Endothelial cell of umbilical vein (primary cell): Measurements from ENCODE around the gene MSL1. TPM values are rescaled to one million over a fixed set of nuclear protein-coding genes. Genes with fewer than 3 reads are reported as not detected.

Experiments used
- BruUV-seq: library from RNA; stranded (reverse); fragments of 400-500 nt; replicated peaks from 2 replicates; lab custom pipeline; 2021; lab: Mats Ljungman, UMichigan
- CTCF ChIA-PET: fragments of 300-600, 350-600 bp; sonication (Branson Sonifier 250); formaldehyde crosslinking; loops from one replicate; lab custom pipeline; 2021; ENCODE audit warnings: antibody characterized with exemption, inconsistent platforms; lab: Charles Lee
- POLR2A ChIA-PET: fragments of 300-600, 350-600 bp; sonication (Branson Sonifier 250); formaldehyde crosslinking; loops from one replicate; lab custom pipeline; 2021; ENCODE audit warnings: antibody characterized with exemption, inconsistent platforms; lab: Charles Lee
- DNase-seq: peaks from one replicate; pipeline ENCODE4 v3.0.0-alpha.2; 2011; ENCODE audit warnings: low read depth, low spot score
- FAIRE-seq: peaks from 2 replicates; lab custom pipeline; 2011; peaks lifted over from hg19 to GRCh38; lab: Jason Lieb, UNC
- H2AFZ ChIP-seq: 2 replicates; pipeline ENCODE4 v1.6.0; 2012; ENCODE audit warnings: low read depth, low read length, control low read depth, inconsistent platforms
- H3K27ac ChIP-seq: 2 replicates; pipeline ENCODE4 v1.5.1; 2011; ENCODE audit warnings: low read depth, mild to moderate bottlenecking, control low read depth, low read length, moderate library complexity; ENCODE audit not compliant: insufficient read depth
- H3K27me3 ChIP-seq, 2 experiments: 2 replicates each; pipeline versions ENCODE4 v1.6.0 to v1.6.1; 2011; ENCODE audit warnings: low read length in 2 of 2, mixed read lengths in 1 of 2; ENCODE audit not compliant: control insufficient read depth in 2 of 2, insufficient read depth in 2 of 2
- H3K36me3 ChIP-seq, 2 experiments: 2 replicates in 1 of 2; 3 replicates in 1 of 2; pipeline ENCODE4 v1.5.1; 2011; ENCODE audit warnings: low read length in 2 of 2, mild to moderate bottlenecking in 1 of 2, moderate library complexity in 1 of 2; ENCODE audit not compliant: control insufficient read depth in 2 of 2, insufficient read depth in 2 of 2; ENCODE audit errors: extremely low read depth in 1 of 2
- H3K4me1 ChIP-seq: 3 replicates; pipeline ENCODE4 v1.5.1; 2011; ENCODE audit warnings: mild to moderate bottlenecking, low read length; ENCODE audit not compliant: control insufficient read depth, insufficient read depth; ENCODE audit errors: extremely low read depth
- H3K4me2 ChIP-seq: 2 replicates; pipeline ENCODE4 v1.6.1; 2011; ENCODE audit warnings: low read length, control low read depth, mixed read lengths; ENCODE audit not compliant: insufficient read depth
- H3K4me3 ChIP-seq, 3 experiments: fragments of 200-600 bp in 1 of 3; sonication (generic), shearing (Covaris generic) in 1 of 3; replicated peaks in 1 of 3; 2 replicates each; pipeline ENCODE4 v1.5.1; 2011 to 2016; ENCODE audit warnings: control low read depth in 3 of 3, low read length in 3 of 3, mild to moderate bottlenecking in 2 of 3, inconsistent platforms in 1 of 3, low read depth in 1 of 3, moderate library complexity in 1 of 3; ENCODE audit not compliant: insufficient read depth in 1 of 3
- H3K79me2 ChIP-seq: 2 replicates; pipeline ENCODE4 v1.6.0; 2012; ENCODE audit warnings: low read length, inconsistent platforms; ENCODE audit not compliant: control insufficient read depth, insufficient read depth
- H3K9ac ChIP-seq: replicated peaks from 2 replicates; pipeline ENCODE3; 2011; ENCODE audit warnings: low read length, control low read depth; ENCODE audit not compliant: insufficient read depth; ENCODE audit errors: extremely low read depth
- H3K9me1 ChIP-seq: replicated peaks from 3 replicates; pipeline ENCODE4 v1.6.0; 2011; ENCODE audit warnings: mild to moderate bottlenecking, low read length; ENCODE audit not compliant: control insufficient read depth, insufficient read depth; ENCODE audit errors: extremely low read depth
- H3K9me3 ChIP-seq: replicated peaks from 2 replicates; pipeline ENCODE4 v1.5.1; 2012; ENCODE audit warnings: low read length, inconsistent platforms; ENCODE audit not compliant: control insufficient read depth, insufficient read depth
- H4K20me1 ChIP-seq: replicated peaks from 2 replicates; pipeline ENCODE3; 2011; ENCODE audit warnings: mild to moderate bottlenecking, low read length; ENCODE audit not compliant: control insufficient read depth, insufficient read depth; ENCODE audit errors: extremely low read depth
- EZH2 ChIP-seq: IDR thresholded peaks from 2 replicates; pipeline ENCODE4 v1.6.1; 2012; ENCODE audit warnings: borderline replicate concordance, low read depth, mild to moderate bottlenecking, moderate library complexity, low read length, inconsistent platforms; ENCODE audit not compliant: severe bottlenecking
- FOS ChIP-seq: IDR thresholded peaks from 2 replicates; pipeline ENCODE4 v1.6.1; 2011; ENCODE audit warnings: mild to moderate bottlenecking, low read length, moderate library complexity, borderline replicate concordance; ENCODE audit not compliant: insufficient read depth
- GATA2 ChIP-seq: IDR thresholded peaks from 2 replicates; pipeline ENCODE4 v1.7.0; 2011; ENCODE audit warnings: low read depth, mild to moderate bottlenecking, moderate library complexity, mixed read lengths, low read length; ENCODE audit not compliant: insufficient read length, insufficient read depth
- JUN ChIP-seq: IDR thresholded peaks from 2 replicates; pipeline ENCODE4 v1.6.1; 2011; ENCODE audit warnings: borderline replicate concordance, low read depth; ENCODE audit not compliant: insufficient read length, insufficient read depth
- MYC ChIP-seq: IDR thresholded peaks from one replicate; pipeline ENCODE4 v1.6.1; 2011; ENCODE audit warnings: mild to moderate bottlenecking, low read depth, low read length
- POLR2A ChIP-seq: IDR thresholded peaks from 2 replicates; pipeline ENCODE4 v1.6.1; 2012; ENCODE audit warnings: low read depth, mild to moderate bottlenecking, control low read depth, low read length
- POLR2AphosphoS5 ChIP-seq: IDR thresholded peaks from 2 replicates; pipeline ENCODE4 v1.6.1; 2012; ENCODE audit warnings: low read depth, mild to moderate bottlenecking, control low read depth, low read length, moderate library complexity; ENCODE audit not compliant: insufficient read depth
- dilution Hi-C: fragments of 300-500 bp; cut with MboI; formaldehyde crosslinking; loops from one replicate; pipeline ENCODE4 v1.15.0; 2019; ENCODE audit warnings: low sequenced_read_pairs; ENCODE audit not compliant: extremely low pct_ligation_motif_present
- intact Hi-C: fragments of 100-400 bp; cut with micrococcal nuclease; formaldehyde crosslinking; loops from one replicate; pipeline ENCODE4 v1.10.0; 2022
- polyA plus RNA-seq, 4 experiments: library from polyadenylated mRNA; depleted of rRNA in 3 of 4; stranded (reverse) in 3 of 4; unstranded in 1 of 4; fragments of >200 nt; gene quantifications; 2 replicates each; pipeline versions ENCODE4 v1.2.1 to v1.2.3, GENCODE V29; 2011 to 2012; ENCODE audit warnings: missing spikeins in 1 of 4
- total RNA-seq: library from RNA; stranded (reverse); gene quantifications from 2 replicates; pipeline ENCODE4 v1.2.3, GENCODE V29; 2021
- TF ChIP-seq, protein P1 (sequence below), 2 donors: IDR thresholded peaks; 1 replicate in 1 of 2; 2 replicates in 1 of 2; pipeline ENCODE4 v1.5.1; 2011; ENCODE audit warnings: low read length in 2 of 2, mild to moderate bottlenecking in 2 of 2, moderate library complexity in 2 of 2, control low read depth in 1 of 2, inconsistent platforms in 1 of 2, low read depth in 1 of 2; ENCODE audit not compliant: insufficient read depth in 1 of 2; ENCODE audit errors: extremely low read depth in 1 of 2
- TF ChIP-seq, protein P2 (sequence below): IDR thresholded peaks from 2 replicates; pipeline ENCODE4 v1.6.1; 2011; ENCODE audit not compliant: insufficient read depth, insufficient read length

Gene MSL1
- total and polyA plus RNA-seq, 2 donors (not counting 3 experiments of a cell fraction or from before 2014, with no cell fraction given), result 30.9 to 95.0 TPM

DNA sequence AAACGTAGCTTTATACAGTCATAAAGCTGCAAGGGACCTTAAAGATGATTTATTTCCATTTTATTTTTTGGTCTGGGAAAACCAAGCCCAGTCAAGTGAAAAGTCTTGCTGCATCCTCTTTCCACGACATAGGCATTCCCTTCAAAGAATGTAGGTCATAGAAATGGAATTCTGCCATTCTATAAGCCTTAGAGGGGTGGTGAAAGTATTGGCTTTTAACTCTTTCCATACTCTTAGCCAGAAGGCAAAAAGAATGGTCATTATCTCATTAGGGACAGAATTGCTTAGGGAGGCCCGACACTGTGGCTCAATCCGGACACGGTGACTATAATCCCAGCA lies 7.9 kb upstream of the MSL1 start:
- Histone ChIP-seq H4K20me1 (no peaks in the 10 kb centered on the region), H3K27ac (peak overlapping the region; percentile 76), H2AFZ (peak overlapping the region; percentile 51), H3K4me2 (peak overlapping the region; percentile 83), H3K36me3 (no peaks in the 10 kb centered on the region), H3K27me3 (no peaks in the 10 kb centered on the region), H3K4me3 (no peak overlapping the region), H3K9me3 (no peaks in the 10 kb centered on the region), H3K79me2 (no peaks in the 10 kb centered on the region), H3K9me1 (no peaks in the 10 kb centered on the region), H3K9ac (peak overlapping the region; percentile 74), H3K4me1 (peaks cover 49% of the 10 kb centered on the region)
- no peak for DNase-seq
- TF ChIP-seq GATA2 (no peak), POLR2A (no peak), FOS (no peak), MYC (no peak), EZH2 (no peak), POLR2AphosphoS5 (no peak), JUN (no peak)
- TF ChIP-seq, protein P1, sequence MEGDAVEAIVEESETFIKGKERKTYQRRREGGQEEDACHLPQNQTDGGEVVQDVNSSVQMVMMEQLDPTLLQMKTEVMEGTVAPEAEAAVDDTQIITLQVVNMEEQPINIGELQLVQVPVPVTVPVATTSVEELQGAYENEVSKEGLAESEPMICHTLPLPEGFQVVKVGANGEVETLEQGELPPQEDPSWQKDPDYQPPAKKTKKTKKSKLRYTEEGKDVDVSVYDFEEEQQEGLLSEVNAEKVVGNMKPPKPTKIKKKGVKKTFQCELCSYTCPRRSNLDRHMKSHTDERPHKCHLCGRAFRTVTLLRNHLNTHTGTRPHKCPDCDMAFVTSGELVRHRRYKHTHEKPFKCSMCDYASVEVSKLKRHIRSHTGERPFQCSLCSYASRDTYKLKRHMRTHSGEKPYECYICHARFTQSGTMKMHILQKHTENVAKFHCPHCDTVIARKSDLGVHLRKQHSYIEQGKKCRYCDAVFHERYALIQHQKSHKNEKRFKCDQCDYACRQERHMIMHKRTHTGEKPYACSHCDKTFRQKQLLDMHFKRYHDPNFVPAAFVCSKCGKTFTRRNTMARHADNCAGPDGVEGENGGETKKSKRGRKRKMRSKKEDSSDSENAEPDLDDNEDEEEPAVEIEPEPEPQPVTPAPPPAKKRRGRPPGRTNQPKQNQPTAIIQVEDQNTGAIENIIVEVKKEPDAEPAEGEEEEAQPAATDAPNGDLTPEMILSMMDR (IDR thresholded peaks at IDR 0.05; ENCODE audit: extremely low read depth in 1 of 2, insufficient read depth in 1 of 2, low read depth in 1 of 2, low read length in 2 of 2), result no peak
- TF ChIP-seq, protein P2, sequence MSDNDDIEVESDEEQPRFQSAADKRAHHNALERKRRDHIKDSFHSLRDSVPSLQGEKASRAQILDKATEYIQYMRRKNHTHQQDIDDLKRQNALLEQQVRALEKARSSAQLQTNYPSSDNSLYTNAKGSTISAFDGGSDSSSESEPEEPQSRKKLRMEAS, result no peak
- dilution Hi-C loops (no loop called here), intact Hi-C loops (loop anchor here (1.0 kb wide), 4 partner anchors 7 to 176 kb away; partner anchors contain the start of gene MSL1)
- CTCF ChIA-PET, result interaction anchor here (1.0 to 5.8 kb wide), 27 partner anchors 9 to 179 kb away, joined by 3 to 138 read pairs (median 10); partner anchors contain the start of genes CASC3, CSF3, MED24 and MSL1
- no TSS peak for BruUV-seq
- POLR2A ChIA-PET, result interaction anchor here (0.6 to 4.3 kb wide), 7 partner anchors 8 to 1574 kb away, joined by 3 to 56 read pairs (median 3); partner anchors contain the start of genes MSL1 and NR1D1
- FAIRE-seq, result no peak
